ENCODE data around the gene ABCC2. TPM values are rescaled to one million over a fixed set of nuclear protein-coding genes. Genes with fewer than 3 reads are reported as not detected.

The ABCC2 gene
- total RNA-seq, 4 donors from 2014 or later, result 1.3 to 4.2 (median 2.2) TPM

DNA sequence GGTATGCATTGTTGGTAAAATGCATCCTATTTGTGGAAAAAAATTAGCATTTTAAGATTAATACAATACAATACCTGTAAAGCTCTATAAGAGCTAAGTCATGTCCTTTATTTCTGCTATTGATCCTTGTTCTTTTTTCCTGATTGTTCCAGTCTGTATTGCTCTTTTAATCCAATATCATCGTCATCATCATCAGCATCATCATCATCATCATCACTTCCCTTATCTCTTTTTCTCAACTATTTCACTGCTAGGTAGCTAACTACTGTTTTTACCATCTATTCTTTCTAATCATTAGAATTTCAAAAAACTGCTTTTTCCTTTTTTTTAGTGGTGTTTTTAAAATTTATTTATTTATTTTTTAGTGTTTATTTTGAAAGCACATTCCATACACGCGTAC, 71.2 kb downstream of the ABCC2 start:
- TF ChIP-seq CTCF (IDR thresholded peaks at IDR 0.05; ENCODE audit: low read depth), result no peak

- no peak for TF ChIP-seq CTCF (IDR thresholded peaks at IDR 0.05; ENCODE audit: low read depth)
Observed at GRCh38 chr10:99854860-99855259, 72.4 kb downstream of the ABCC2 start.

DNA sequence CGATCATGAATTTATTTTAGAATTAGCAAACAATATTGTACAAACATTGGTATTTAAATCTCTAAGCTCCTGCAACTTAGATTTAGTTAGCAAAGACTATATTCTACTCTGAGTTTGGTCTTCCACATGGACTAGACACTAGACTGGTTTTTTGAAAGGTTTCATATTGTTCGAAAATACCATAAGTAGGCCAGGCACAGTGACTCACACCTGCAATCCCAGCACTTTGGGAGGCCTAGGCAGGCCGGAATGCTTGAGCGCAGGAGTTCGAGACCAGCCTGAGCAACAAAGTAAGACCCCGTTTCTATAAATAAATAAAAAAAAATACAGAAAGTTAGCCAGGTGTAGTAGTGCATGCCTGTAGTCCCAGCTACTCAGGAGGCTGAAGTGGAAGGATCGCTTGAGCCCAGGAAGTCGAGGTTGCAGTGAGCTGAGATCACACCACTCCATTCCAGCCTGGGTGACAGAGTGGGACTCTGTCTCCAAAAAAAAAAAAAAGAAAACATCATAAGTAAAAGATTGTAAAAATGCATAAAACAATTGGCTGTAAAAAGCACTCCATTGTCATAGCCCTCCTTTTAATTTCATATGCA, 73.1 kb downstream of the ABCC2 start:
- TF ChIP-seq CTCF (IDR thresholded peaks at IDR 0.05; ENCODE audit: low read depth), result no peak

DNA sequence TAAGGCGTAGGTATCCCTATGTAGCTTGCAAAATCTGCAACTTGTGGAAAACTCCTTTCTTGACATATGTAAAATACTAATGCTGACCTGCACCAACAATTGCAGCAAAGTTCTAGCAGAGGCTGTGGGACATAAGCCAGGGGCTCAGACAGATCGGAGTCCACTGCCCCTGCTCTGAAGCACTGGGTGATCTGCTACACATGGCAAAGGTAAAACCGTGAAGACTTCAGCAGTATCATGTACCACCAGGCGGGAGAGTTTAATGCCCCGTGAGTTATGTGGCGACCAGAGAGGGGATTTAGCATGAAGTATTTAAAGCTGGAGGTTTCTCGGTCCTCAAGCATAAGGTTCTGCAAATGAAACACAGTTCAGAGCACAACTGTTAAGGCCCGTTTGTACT, 76.4 kb downstream of the ABCC2 start:
- no peak for TF ChIP-seq CTCF (IDR thresholded peaks at IDR 0.05; ENCODE audit: low read depth)

- no peak for TF ChIP-seq CTCF (IDR thresholded peaks at IDR 0.05; ENCODE audit: low read depth)
Observed at GRCh38 chr10:99859585-99859984, 77.1 kb downstream of the ABCC2 start.

DNA sequence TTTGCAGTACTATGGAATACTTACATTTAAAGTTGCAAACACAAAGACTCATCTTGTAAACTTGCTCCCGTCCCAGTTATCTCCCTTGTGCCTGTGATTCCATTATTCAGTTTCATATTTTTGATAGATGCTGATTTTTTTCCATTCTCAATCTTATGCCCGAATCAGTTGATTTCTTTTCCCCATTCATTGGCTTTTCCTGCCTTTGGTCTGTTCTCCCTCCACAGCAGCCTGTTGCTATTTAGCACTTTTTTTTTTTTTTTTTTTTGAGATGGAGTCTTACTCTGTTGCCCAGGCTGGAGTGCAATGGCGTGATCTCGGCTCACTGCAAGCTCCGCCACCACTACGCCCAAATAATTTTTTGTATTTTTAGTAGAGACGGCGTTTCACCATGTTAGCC, 78.0 kb downstream of the ABCC2 start:
- no peak for TF ChIP-seq CTCF (IDR thresholded peaks at IDR 0.05; ENCODE audit: low read depth)

DNA sequence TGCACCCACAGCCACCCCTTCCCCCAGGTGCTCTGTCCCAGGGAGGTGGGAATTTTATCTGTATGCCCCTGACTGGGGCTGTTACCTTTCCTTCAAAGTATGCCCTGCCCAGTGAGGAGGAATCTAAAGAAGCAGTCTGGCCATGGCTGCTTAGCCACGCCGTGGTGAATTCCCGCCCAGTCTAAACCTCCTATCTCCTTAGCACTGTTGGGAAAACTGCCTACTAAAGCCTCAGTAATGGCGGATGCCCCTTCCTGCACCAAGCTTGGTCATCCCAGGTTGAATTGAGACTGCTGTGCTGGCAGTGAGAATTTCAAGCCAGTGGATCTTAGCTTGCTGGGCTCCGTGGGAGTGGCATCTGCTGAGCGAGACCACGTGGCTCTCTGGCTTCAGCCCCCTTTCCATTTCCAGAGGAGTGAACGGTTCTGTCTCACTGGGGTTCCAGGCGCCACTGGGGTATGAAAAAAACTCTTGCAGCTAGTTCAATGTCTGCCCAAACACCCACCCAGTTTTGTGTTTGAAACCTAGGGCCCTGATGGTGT, 87.2 kb downstream of the ABCC2 start:
- no peak for TF ChIP-seq CTCF (IDR thresholded peaks at IDR 0.05; ENCODE audit: low read depth)

Data from subcutaneous adipose tissue (tissue), 4 donors.